Islet precursor cell (in vitro differentiated cells): ENCODE results near the gene WDR89.
"Not testable (repeated sequence)": the region's sequence is repeated elsewhere in the genome, so short reads cannot be mapped to it uniquely, and the experiment has no call there.

Experiments used
- DNase-seq: peaks from one replicate; pipeline ENCODE4 v3.0.0-alpha.2; 2018

WDR89 gene

DNA sequence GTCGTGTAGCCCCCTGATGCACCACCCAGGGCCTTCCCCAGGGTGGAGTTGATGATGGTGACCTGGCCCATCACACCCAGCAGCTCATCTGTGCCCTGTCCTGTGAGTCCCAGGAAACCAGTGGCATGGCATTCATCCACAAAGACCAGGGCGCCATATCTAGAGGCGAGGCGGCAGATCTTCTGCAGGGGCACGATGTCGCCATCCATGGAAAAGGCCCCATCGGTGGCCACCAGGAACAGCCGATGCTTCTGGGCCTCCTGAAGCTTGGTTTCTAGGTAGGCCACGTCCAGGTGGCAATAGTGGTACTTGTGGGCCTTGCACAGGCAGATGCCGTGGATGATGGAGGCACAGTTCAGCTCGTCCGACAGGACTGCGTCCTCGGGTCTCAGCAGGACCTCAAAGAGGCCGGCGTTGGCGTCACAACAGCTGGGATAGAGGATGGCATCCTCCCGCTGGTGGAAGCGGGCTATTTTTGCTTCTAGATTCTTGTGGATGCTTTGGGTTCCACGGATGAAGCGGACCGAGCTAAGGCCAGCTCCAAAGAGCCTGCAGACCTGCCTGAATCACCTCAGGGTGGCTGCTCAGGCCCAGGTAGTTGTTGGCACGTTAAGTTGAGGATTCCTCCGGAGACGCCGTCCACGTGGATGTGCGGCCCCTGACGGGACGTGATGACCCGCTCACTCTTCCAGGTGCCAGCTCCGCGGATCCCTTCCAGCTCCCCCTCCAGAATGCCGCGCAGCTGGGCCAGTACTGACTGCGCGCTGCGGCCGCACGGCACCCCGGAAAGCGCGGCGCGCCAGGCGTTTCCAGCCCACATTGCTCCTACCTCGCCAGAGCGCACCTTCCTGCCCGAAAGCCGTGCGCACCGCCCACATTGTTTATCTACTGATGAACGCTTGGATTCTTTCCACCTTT lies 47.0 kb downstream of the WDR89 start:
- DNase-seq = no peak

- not testable (repeated sequence) for DNase-seq
Observed at GRCh38 chr14:63583046-63583445, 58.6 kb downstream of the WDR89 start.

- no peak for DNase-seq
Observed at GRCh38 chr14:63581491-63581890, 60.2 kb downstream of the WDR89 start.

- DNase-seq = no peak
Observed at GRCh38 chr14:63578300-63578699, 63.4 kb downstream of the WDR89 start.

DNA sequence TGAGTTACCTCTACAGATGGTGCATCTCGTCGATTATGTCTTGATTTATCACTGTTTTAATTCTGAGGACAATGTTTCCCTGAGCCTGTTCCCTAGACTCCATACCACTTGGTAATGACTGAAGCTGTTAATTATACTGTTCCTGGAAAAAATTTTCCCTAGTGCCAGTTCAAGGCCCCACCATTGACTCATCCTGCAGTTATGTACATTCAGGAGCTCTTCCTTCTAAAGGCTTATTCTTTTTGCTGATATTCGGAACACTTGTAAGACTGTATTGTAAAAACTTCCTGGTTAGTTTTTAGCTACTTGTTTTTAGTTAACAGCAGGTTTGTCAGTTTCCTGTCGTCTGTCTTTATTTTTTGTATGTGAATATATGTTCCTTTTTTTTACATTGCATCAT lies 68.1 kb downstream of the WDR89 start:
- DNase-seq = no peak

GRCh38 chr14:63565448-63565847 lies 76.2 kb downstream of the WDR89 start:
- no peak for DNase-seq

GRCh38 chr14:63564318-63564717 lies 77.4 kb downstream of the WDR89 start:
- DNase-seq = peak; percentile 79

- DNase-seq = peak; percentile 68
Observed at GRCh38 chr14:63563370-63564026, 78.2 kb downstream of the WDR89 start.

GRCh38 chr14:63562405-63562804 lies 79.3 kb downstream of the WDR89 start:
- no peak for DNase-seq

DNA sequence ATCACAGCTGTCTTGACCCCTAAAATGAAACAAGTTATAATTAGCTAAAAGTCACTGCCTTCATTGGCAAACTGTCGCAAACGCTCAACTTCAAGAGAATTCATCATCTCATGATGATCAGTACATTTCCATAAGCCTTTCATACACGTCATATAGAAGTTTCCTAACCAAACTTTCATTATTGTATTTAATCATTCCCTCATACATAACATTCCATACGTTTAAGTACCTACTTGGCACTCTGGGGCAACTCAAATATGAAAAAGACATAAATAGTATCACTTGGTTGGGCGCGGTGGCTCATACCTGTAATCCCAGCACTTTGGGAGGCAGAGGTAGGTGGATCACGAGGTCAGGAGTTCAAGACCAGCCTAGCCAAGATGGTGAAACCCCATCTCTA lies 86.1 kb downstream of the WDR89 start:
- no peak for DNase-seq

GRCh38 chr14:63551332-63551731 lies 90.3 kb downstream of the WDR89 start:
- DNase-seq = no peak

GRCh38 chr14:63547798-63548335 lies 93.8 kb downstream of the WDR89 start:
- no peak for DNase-seq
